PC-9 (cell line): ENCODE measurements around the gene GRHL1. TPM values are rescaled to one million over a fixed set of nuclear protein-coding genes. Genes with fewer than 3 reads are reported as not detected.

Experiments used
- BruUV-seq: library from RNA; stranded (reverse); fragments of 400-500 nt; replicated peaks from 2 replicates; lab custom pipeline; 2021; lab: Mats Ljungman, UMichigan
- CTCF ChIA-PET: fragments of 300-600 bp; sonication (Branson Sonifier 250); formaldehyde crosslinking; loops from one replicate; lab custom pipeline; 2022; ENCODE audit warnings: antibody characterized with exemption; lab: Charles Lee
- POLR2A ChIA-PET: fragments of 300-600 bp; sonication (Branson Sonifier 250); formaldehyde crosslinking; loops from one replicate; lab custom pipeline; 2022; ENCODE audit warnings: antibody characterized with exemption; ENCODE audit not compliant: unreplicated experiment; lab: Charles Lee
- DNase-seq, 2 experiments: peaks; one replicate each; pipeline versions ENCODE4 v3.0.0 to v3.0.0-alpha.2; 2015 to 2022; ENCODE audit warnings: mixed read lengths in 1 of 2
- H2AFZ ChIP-seq: fragments of 200-600 bp; sonication (generic); 2 replicates; pipeline ENCODE4 v1.8.1; 2017; ENCODE audit warnings: antibody characterized with exemption
- H3F3A ChIP-seq: fragments of 200-600 bp; sonication (generic); 2 replicates; pipeline ENCODE4 v1.8.1; 2017; ENCODE audit warnings: antibody characterized with exemption, mild to moderate bottlenecking, low read depth; ENCODE audit not compliant: insufficient read depth
- H3K27ac ChIP-seq: fragments of 200-600 bp; sonication (generic); 2 replicates; pipeline ENCODE4 v1.6.1; 2016; ENCODE audit warnings: mixed run types
- H3K27me3 ChIP-seq: fragments of 200-600 bp; sonication (generic); 2 replicates; pipeline ENCODE4 v1.6.1; 2016; ENCODE audit warnings: low read depth, mixed run types; ENCODE audit not compliant: insufficient read depth
- H3K36me3 ChIP-seq: fragments of 200-600 bp; sonication (generic); 2 replicates; pipeline ENCODE4 v1.6.1; 2016; ENCODE audit warnings: low read depth, mixed run types
- H3K4me1 ChIP-seq: fragments of 200-600 bp; sonication (generic); replicated peaks from 2 replicates; pipeline ENCODE4 v1.6.1; 2016; ENCODE audit warnings: mixed run types; ENCODE audit not compliant: insufficient read depth
- H3K4me2 ChIP-seq: fragments of 200-600 bp; sonication (generic); 2 replicates; pipeline ENCODE4 v1.6.1; 2017; ENCODE audit warnings: mixed run types
- H3K4me3 ChIP-seq: fragments of 200-600 bp; sonication (generic); 2 replicates; pipeline ENCODE4 v1.6.1; 2016; ENCODE audit warnings: mixed run types
- H3K79me2 ChIP-seq: fragments of 200-600 bp; sonication (generic); 2 replicates; pipeline ENCODE4 v1.6.1; 2017; ENCODE audit warnings: low read depth, mixed run types
- H3K9me2 ChIP-seq: fragments of 200-600 bp; sonication (generic); 2 replicates; pipeline ENCODE4 v1.8.1; 2017; ENCODE audit warnings: mild to moderate bottlenecking; ENCODE audit not compliant: insufficient read depth
- H3K9me3 ChIP-seq: fragments of 200-600 bp; sonication (generic); 2 replicates; pipeline ENCODE4 v1.8.1; 2016; ENCODE audit warnings: low read depth; ENCODE audit not compliant: insufficient read depth
- H4K20me1 ChIP-seq: fragments of 200-600 bp; sonication (generic); 2 replicates; pipeline ENCODE4 v1.8.1; 2017; ENCODE audit not compliant: insufficient read depth
- CTCF ChIP-seq: fragments of 200-600 bp; sonication (generic); conservative IDR thresholded peaks from 2 replicates; pipeline ENCODE4 v1.6.1; 2017; ENCODE audit warnings: mixed run types, antibody characterized with exemption, mild to moderate bottlenecking, moderate library complexity
- EZH2 ChIP-seq: fragments of 200-600 bp; sonication (generic); IDR thresholded peaks from 2 replicates; pipeline ENCODE4 v1.8.0; 2017; ENCODE audit warnings: antibody characterized with exemption, low read depth
- intact Hi-C: fragments of 100-400 bp; cut with micrococcal nuclease; formaldehyde crosslinking; loops from one replicate; pipeline ENCODE4 v1.10.0; 2022; ENCODE audit not compliant: unreplicated experiment
- total RNA-seq: library from RNA; stranded (reverse); gene quantifications from 2 replicates; pipeline ENCODE4 v1.2.3, GENCODE V29; 2021

Gene GRHL1
- total RNA-seq, 1 experiment from 2014 or later, result 10.6 TPM

- Histone ChIP-seq H3K27me3 (no peaks in the 10 kb centered on the region), H3K36me3 (no peaks in the 10 kb centered on the region), H3K9me3 (no peaks in the 10 kb centered on the region), H3K9me2 (no peaks in the 10 kb centered on the region), H3K4me2 (no peak overlapping the region), H3K79me2 (no peaks in the 10 kb centered on the region), H2AFZ (no peak overlapping the region), H3K4me3 (no peak overlapping the region), H3K27ac (no peak overlapping the region), H3K4me1 (no peaks in the 10 kb centered on the region), H4K20me1 (no peaks in the 10 kb centered on the region), H3F3A (no peaks in the 10 kb centered on the region; the same call in 1 of the 2 replicates)
- DNase-seq, result no peak
- no TSS peak for BruUV-seq
- intact Hi-C loops, result no loop called here
- no peak for TF ChIP-seq CTCF
- TF ChIP-seq EZH2, result no peak
- ChIA-PET POLR2A (interaction anchor here (0.9 kb wide), 1 partner anchor 113 kb away, joined by 4 read pairs; no protein-coding TSS in a partner anchor), CTCF (no interaction called here)
Observed at GRCh38 chr2:10016001-10016801, 64.7 kb downstream of the GRHL1 start.

GRCh38 chr2:10016802-10017258, 65.3 kb downstream of the GRHL1 start:
- no peaks in the 10 kb centered on the region for H3K36me3 ChIP-seq

More at GRCh38 chr2:10016802-10017258, 65.3 kb downstream of the GRHL1 start:
- H3F3A ChIP-seq, result no peaks in the 10 kb centered on the region; the same call in 1 of the 2 replicates
- intact Hi-C loops, result no loop called here
- POLR2A ChIA-PET, result interaction anchor here (0.9 kb wide), 1 partner anchor 114 kb away, joined by 4 read pairs; no protein-coding TSS in a partner anchor
- no peak overlapping the region for H3K4me3 ChIP-seq
- BruUV-seq, result no TSS peak
- H2AFZ ChIP-seq, result no peak overlapping the region
- no peak for TF ChIP-seq CTCF
- no peak for TF ChIP-seq EZH2
- H3K4me1 ChIP-seq, result no peaks in the 10 kb centered on the region
- no peaks in the 10 kb centered on the region for H3K9me3 ChIP-seq
- CTCF ChIA-PET, result no interaction called here
- H3K27ac ChIP-seq, result no peak overlapping the region
- no peaks in the 10 kb centered on the region for H3K27me3 ChIP-seq
- no peak overlapping the region for H3K4me2 ChIP-seq
- no peaks in the 10 kb centered on the region for H3K9me2 ChIP-seq
- no peaks in the 10 kb centered on the region for H3K79me2 ChIP-seq
- DNase-seq, result no peak
- no peaks in the 10 kb centered on the region for H4K20me1 ChIP-seq
